SK-N-SH (cell line): ENCODE results near the gene AK6. TPM values are rescaled to one million over a fixed set of nuclear protein-coding genes. Genes with fewer than 3 reads are reported as not detected.

ENCODE experiments used
- CTCF ChIA-PET: fragments of 300-600, 350-600 bp; formaldehyde crosslinking; extraction: SDS; loops from one replicate; lab custom pipeline; 2021; lab: Yijun Ruan, JAX
- POLR2A ChIA-PET: fragments of 350-600 bp; sonication (Branson Sonifier 250); formaldehyde crosslinking; extraction: SDS; loops from one replicate; lab custom pipeline; 2020; ENCODE audit warnings: antibody characterized with exemption, inconsistent platforms; lab: Yijun Ruan, JAX
- DNase-seq: peaks from one replicate; pipeline ENCODE4 v3.0.0; 2012
- H2AFZ ChIP-seq: fragments of 200-600 bp; sonication (generic); 2 replicates; pipeline ENCODE4 v1.8.1; 2016; ENCODE audit warnings: antibody characterized with exemption, mild to moderate bottlenecking, low read depth
- H3F3A ChIP-seq: fragments of 200-600 bp; sonication (generic); replicated peaks from 2 replicates; pipeline ENCODE3; 2016; ENCODE audit warnings: antibody characterized with exemption, mild to moderate bottlenecking; ENCODE audit not compliant: insufficient read depth
- H3K27ac ChIP-seq, 2 experiments: fragments of 200-500 bp in 1 of 2; fragments of 200-600 bp in 1 of 2; sonication (Bioruptor generic) in 1 of 2; sonication (generic), shearing (Covaris generic) in 1 of 2; 2 replicates each; pipeline versions ENCODE4 v1.5.1 to v1.6.1; 2014 to 2016; ENCODE audit warnings: low read depth in 2 of 2, inconsistent platforms in 1 of 2, low read length in 1 of 2, mild to moderate bottlenecking in 1 of 2, mixed read lengths in 1 of 2
- H3K27me3 ChIP-seq: fragments of 200-600 bp; sonication (generic), shearing (Covaris generic); 2 replicates; pipeline ENCODE4 v1.6.1; 2016; ENCODE audit warnings: mixed run types; ENCODE audit not compliant: insufficient read depth
- H3K36me3 ChIP-seq, 2 experiments: fragments of 200-500 bp in 1 of 2; fragments of 200-600 bp in 1 of 2; sonication (Bioruptor generic) in 1 of 2; sonication (generic) in 1 of 2; replicated peaks in 1 of 2; 2 replicates each; pipeline versions ENCODE3 to v1.5.1; 2014 to 2016; ENCODE audit warnings: low read length in 1 of 2, mild to moderate bottlenecking in 1 of 2; ENCODE audit not compliant: insufficient read depth in 2 of 2, control insufficient read depth in 1 of 2
- H3K4me1 ChIP-seq, 2 experiments: fragments of 200-500 bp in 1 of 2; fragments of 200-600 bp in 1 of 2; sonication (Bioruptor generic) in 1 of 2; sonication (generic), shearing (Covaris generic) in 1 of 2; 2 replicates each; pipeline versions ENCODE4 v1.5.1 to v1.6.1; 2014 to 2016; ENCODE audit warnings: low read depth in 1 of 2, low read length in 1 of 2, mixed run types in 1 of 2; ENCODE audit not compliant: insufficient read depth in 2 of 2, control insufficient read depth in 1 of 2
- H3K4me2 ChIP-seq: fragments of 200-600 bp; sonication (generic), shearing (Covaris generic); 2 replicates; pipeline ENCODE4 v1.6.1; 2017; ENCODE audit warnings: mixed run types
- H3K4me3 ChIP-seq, 2 experiments: fragments of 200-500 bp in 1 of 2; fragments of 200-600 bp in 1 of 2; sonication (Bioruptor generic) in 1 of 2; sonication (generic), shearing (Covaris generic) in 1 of 2; 2 replicates each; pipeline versions ENCODE4 v1.5.1 to v1.8.1; 2014 to 2016; ENCODE audit warnings: low read depth in 2 of 2, inconsistent platforms in 1 of 2, low read length in 1 of 2, mild to moderate bottlenecking in 1 of 2, mixed read lengths in 1 of 2, moderate library complexity in 1 of 2
- H3K79me2 ChIP-seq: fragments of 200-600 bp; sonication (generic); 2 replicates; pipeline ENCODE4 v1.8.1; 2017; ENCODE audit warnings: mild to moderate bottlenecking; ENCODE audit not compliant: insufficient read depth
- H3K9ac ChIP-seq: fragments of 200-600 bp; sonication (generic); 2 replicates; pipeline ENCODE4 v1.6.1; 2017; ENCODE audit warnings: mixed run types
- H3K9me2 ChIP-seq: fragments of 200-600 bp; sonication (generic); 2 replicates; pipeline ENCODE4 v1.6.1; 2017; ENCODE audit warnings: mixed run types
- H3K9me3 ChIP-seq: fragments of 200-600 bp; sonication (generic); 2 replicates; pipeline ENCODE4 v1.6.1; 2017; ENCODE audit warnings: mixed run types, mild to moderate bottlenecking, moderate library complexity
- H4K20me1 ChIP-seq: fragments of 200-600 bp; sonication (generic); 2 replicates; pipeline ENCODE4 v1.6.1; 2017; ENCODE audit warnings: mild to moderate bottlenecking, mixed run types; ENCODE audit not compliant: insufficient read depth
- ELF1 ChIP-seq: IDR thresholded peaks from 2 replicates; pipeline ENCODE4 v1.4.0; 2012
- EP300 ChIP-seq, 2 experiments: IDR thresholded peaks; 2 replicates each; pipeline versions ENCODE4 v1.4.0 to v1.6.1; 2012; ENCODE audit warnings: borderline replicate concordance in 1 of 2, low read depth in 1 of 2, low read length in 1 of 2
- EZH2phosphoT487 ChIP-seq: fragments of 200-600 bp; sonication (generic); IDR thresholded peaks from 2 replicates; pipeline ENCODE4 v1.6.1; 2017; ENCODE audit warnings: low read depth, mixed run types, mild to moderate bottlenecking, antibody characterized with exemption, moderate library complexity, borderline replicate concordance
- GABPA ChIP-seq: IDR thresholded peaks from 2 replicates; pipeline ENCODE4 v1.4.0; 2012; ENCODE audit warnings: low read depth, mild to moderate bottlenecking
- GATA2 ChIP-seq: sonication (generic); formaldehyde crosslinking; IDR thresholded peaks from 2 replicates; pipeline ENCODE4 v1.5.0; 2020; ENCODE audit warnings: mild to moderate bottlenecking, missing genetic modification reagents
- IRF3 ChIP-seq: fragments of 150-350 bp; IDR thresholded peaks from 2 replicates; pipeline ENCODE4 v1.6.1; 2016; ENCODE audit warnings: mild to moderate bottlenecking, low read depth, low read length
- JUND ChIP-seq: IDR thresholded peaks from 2 replicates; pipeline ENCODE4 v1.4.0; 2012
- RCOR1 ChIP-seq: fragments of 150-350 bp; IDR thresholded peaks from 2 replicates; pipeline ENCODE4 v1.6.1; 2017; ENCODE audit warnings: antibody characterized with exemption, low read length
- RFX5 ChIP-seq: IDR thresholded peaks from 2 replicates; pipeline ENCODE4 v1.6.1; 2012; ENCODE audit warnings: mild to moderate bottlenecking, improper control_type of control experiment, low read length
- SMC3 ChIP-seq: IDR thresholded peaks from 2 replicates; pipeline ENCODE4 v1.6.1; 2012; ENCODE audit warnings: low read depth, low read length, improper control_type of control experiment
- TAF1 ChIP-seq: IDR thresholded peaks from 2 replicates; pipeline ENCODE4 v1.6.1; 2012; ENCODE audit warnings: low read depth, mild to moderate bottlenecking, low read length, moderate library complexity, borderline replicate concordance
- TEAD4 ChIP-seq: IDR thresholded peaks from 2 replicates; pipeline ENCODE4 v1.4.0; 2012; ENCODE audit warnings: mild to moderate bottlenecking, borderline replicate concordance; ENCODE audit not compliant: insufficient read depth
- USF1 ChIP-seq: IDR thresholded peaks from 2 replicates; pipeline ENCODE4 v1.4.0; 2012; ENCODE audit warnings: low read depth, borderline replicate concordance
- ZBTB33 ChIP-seq: IDR thresholded peaks from 2 replicates; pipeline ENCODE4 v1.4.0; 2012; ENCODE audit warnings: low read depth, borderline replicate concordance
- WGBS: methylation state at CpG from one replicate; pipeline ENCODE4 v1.1.6; 2017; ENCODE audit warnings: low lambda C conversion rate; 5-methylcytosine and 5-hydroxymethylcytosine counted together
- polyA plus RNA-seq, 3 experiments: library from polyadenylated mRNA; depleted of rRNA; stranded (reverse); fragments of >200 nt; gene quantifications; 2 replicates each; pipeline ENCODE4 v1.2.3, GENCODE V29; 2012
- TF ChIP-seq, protein P1 (sequence below): IDR thresholded peaks from 2 replicates; pipeline ENCODE4 v1.6.1; 2012; ENCODE audit warnings: mild to moderate bottlenecking, low read depth, low read length, moderate library complexity

AK6 gene
- polyA plus RNA-seq, 1 of the 3 experiments (the other 2 are of a cell fraction) = 12.9 TPM

DNA sequence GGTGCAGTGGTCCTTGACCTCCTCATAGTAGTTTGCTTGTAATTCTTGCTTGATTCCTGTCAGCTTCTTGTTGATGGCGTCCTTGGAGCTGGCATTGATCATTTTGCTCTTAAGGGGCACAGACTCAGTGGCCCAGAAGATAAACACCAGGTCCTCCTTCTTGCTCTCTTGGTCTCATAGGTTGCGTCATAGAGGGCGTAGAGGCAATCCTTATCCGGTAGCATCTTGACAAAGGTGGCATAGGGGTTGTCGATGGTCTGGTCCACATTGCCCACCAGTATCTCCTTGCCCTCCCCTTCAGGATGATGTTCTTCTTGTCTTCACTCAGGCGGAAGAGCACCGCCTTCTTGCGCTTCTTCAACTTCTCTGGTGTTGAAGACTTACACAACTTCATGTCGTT is 55.9 kb downstream of the AK6 start:
- no peak overlapping the region for H3K9ac ChIP-seq
- H3K27me3 ChIP-seq = no peaks in the 10 kb centered on the region
- H3K4me1 ChIP-seq = no peaks in the 10 kb centered on the region
- no peak overlapping the region for H3K4me2 ChIP-seq
- no peak overlapping the region for H3K27ac ChIP-seq
- no peak overlapping the region for H2AFZ ChIP-seq
- TF ChIP-seq RCOR1 (no peak), GABPA (no peak), TAF1 (no peak), SMC3 (no peak), RFX5 (no peak), EZH2phosphoT487 (no peak), TEAD4 (no peak), EP300 (IDR thresholded peaks at IDR 0.05; ENCODE audit: borderline replicate concordance in 1 of 2, low read depth in 1 of 2, low read length in 1 of 2) (no peak), ZBTB33 (no peak), USF1 (no peak), JUND (no peak), GATA2 (no peak), IRF3 (no peak), ELF1 (no peak)
- TF ChIP-seq, protein P1, sequence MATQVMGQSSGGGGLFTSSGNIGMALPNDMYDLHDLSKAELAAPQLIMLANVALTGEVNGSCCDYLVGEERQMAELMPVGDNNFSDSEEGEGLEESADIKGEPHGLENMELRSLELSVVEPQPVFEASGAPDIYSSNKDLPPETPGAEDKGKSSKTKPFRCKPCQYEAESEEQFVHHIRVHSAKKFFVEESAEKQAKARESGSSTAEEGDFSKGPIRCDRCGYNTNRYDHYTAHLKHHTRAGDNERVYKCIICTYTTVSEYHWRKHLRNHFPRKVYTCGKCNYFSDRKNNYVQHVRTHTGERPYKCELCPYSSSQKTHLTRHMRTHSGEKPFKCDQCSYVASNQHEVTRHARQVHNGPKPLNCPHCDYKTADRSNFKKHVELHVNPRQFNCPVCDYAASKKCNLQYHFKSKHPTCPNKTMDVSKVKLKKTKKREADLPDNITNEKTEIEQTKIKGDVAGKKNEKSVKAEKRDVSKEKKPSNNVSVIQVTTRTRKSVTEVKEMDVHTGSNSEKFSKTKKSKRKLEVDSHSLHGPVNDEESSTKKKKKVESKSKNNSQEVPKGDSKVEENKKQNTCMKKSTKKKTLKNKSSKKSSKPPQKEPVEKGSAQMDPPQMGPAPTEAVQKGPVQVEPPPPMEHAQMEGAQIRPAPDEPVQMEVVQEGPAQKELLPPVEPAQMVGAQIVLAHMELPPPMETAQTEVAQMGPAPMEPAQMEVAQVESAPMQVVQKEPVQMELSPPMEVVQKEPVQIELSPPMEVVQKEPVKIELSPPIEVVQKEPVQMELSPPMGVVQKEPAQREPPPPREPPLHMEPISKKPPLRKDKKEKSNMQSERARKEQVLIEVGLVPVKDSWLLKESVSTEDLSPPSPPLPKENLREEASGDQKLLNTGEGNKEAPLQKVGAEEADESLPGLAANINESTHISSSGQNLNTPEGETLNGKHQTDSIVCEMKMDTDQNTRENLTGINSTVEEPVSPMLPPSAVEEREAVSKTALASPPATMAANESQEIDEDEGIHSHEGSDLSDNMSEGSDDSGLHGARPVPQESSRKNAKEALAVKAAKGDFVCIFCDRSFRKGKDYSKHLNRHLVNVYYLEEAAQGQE = no peak
- CTCF ChIA-PET = no interaction called here
- POLR2A ChIA-PET = no interaction called here
- no peaks in the 10 kb centered on the region for H4K20me1 ChIP-seq
- peaks cover 8% of the 10 kb centered on the region for H3F3A ChIP-seq
- H3K9me2 ChIP-seq = no peaks in the 10 kb centered on the region
- H3K9me3 ChIP-seq = no peaks in the 10 kb centered on the region
- WGBS = 95% methylated on average over 9 of the region's 9 CpGs
- H3K4me3 ChIP-seq = no peak overlapping the region
- DNase-seq = no peak
- H3K36me3 ChIP-seq = peaks cover 0 to 4% of the 10 kb centered on the region in 2 experiments
- H3K79me2 ChIP-seq = no peaks in the 10 kb centered on the region
